Spinal cord (tissue), 10 donors: ENCODE data around the gene PREX1. TPM values are rescaled to one million over a fixed set of nuclear protein-coding genes. Genes with fewer than 3 reads are reported as not detected.

Source experiments
- DNase-seq, 6 donors: peaks; one replicate each; pipeline versions ENCODE4 v3.0.0 to v3.0.0-alpha.2; 2013 to 2015; ENCODE audit warnings: low spot score in 6 of 6, low read depth in 4 of 6
- H3K27ac ChIP-seq: one replicate; pipeline ENCODE4 v1.5.1; 2013; ENCODE audit warnings: low read depth, low read length, control low read depth
- H3K27me3 ChIP-seq: one replicate; pipeline ENCODE4 v1.6.1; 2013; ENCODE audit warnings: low read length; ENCODE audit not compliant: control insufficient read depth, insufficient read depth
- H3K36me3 ChIP-seq: one replicate; pipeline ENCODE4 v1.6.1; 2013; ENCODE audit warnings: low read length; ENCODE audit not compliant: control insufficient read depth, insufficient read depth
- H3K4me1 ChIP-seq: one replicate; pipeline ENCODE4 v1.6.1; 2013; ENCODE audit warnings: low read length; ENCODE audit not compliant: control insufficient read depth, insufficient read depth
- H3K4me3 ChIP-seq: one replicate; pipeline ENCODE4 v1.5.1; 2013; ENCODE audit warnings: low read depth, low read length, control low read depth
- H3K9me3 ChIP-seq: one replicate; pipeline ENCODE4 v1.6.1; 2013; ENCODE audit warnings: low read length; ENCODE audit not compliant: control insufficient read depth, insufficient read depth
- WGBS: methylation state at CpG from one replicate; pipeline ENCODE4 v1.1.5; 2013; ENCODE audit warnings: missing lambda C conversion rate; ENCODE audit not compliant: insufficient coverage; 5-methylcytosine and 5-hydroxymethylcytosine counted together
- polyA plus RNA-seq, 2 donors: library from polyadenylated mRNA; unstranded; fragments of 120-200 nt; gene quantifications; one replicate each; pipeline ENCODE4 v1.2.1, GENCODE V29; 2013; ENCODE audit not compliant: insufficient read length in 2 of 2
- total RNA-seq, 2 donors: library from RNA; depleted of rRNA in 1 of 2; stranded (reverse); fragments of 120-200 nt in 1 of 2; fragments of >200 nt in 1 of 2; gene quantifications; one replicate each; pipeline versions ENCODE4 v1.2.3 to v1.2.4, GENCODE V29; 2013 to 2014
- donor health status: healthy.

Gene PREX1
- total and polyA plus RNA-seq, 4 donors, result 46.7 to 99.1 (median 72.9) TPM

DNA sequence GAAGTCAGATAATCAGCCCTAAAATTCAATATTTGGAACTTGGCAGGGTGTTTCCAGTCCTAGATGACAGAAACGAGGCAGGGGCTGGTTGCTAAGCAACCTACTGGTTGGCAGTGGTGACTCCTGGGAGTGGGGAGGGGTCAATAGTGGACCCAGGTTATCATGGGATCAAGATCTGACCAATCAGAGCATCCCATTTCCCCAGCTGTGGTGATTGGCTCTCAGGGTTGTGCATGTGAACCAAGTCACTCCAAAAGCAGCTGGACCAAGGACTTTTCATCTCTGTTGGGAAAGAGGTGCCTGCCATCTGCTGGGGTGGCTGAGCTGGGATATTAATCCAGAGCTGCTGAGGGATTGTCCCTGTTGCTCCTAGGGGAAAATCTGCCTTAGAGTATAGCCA, 253.4 kb downstream of the PREX1 start:
- Histone ChIP-seq H3K27me3 (peaks cover 2% of the 10 kb centered on the region), H3K36me3 (no peaks in the 10 kb centered on the region), H3K4me1 (peaks cover 9% of the 10 kb centered on the region), H3K9me3 (no peaks in the 10 kb centered on the region), H3K4me3 (no peak overlapping the region), H3K27ac (no peak overlapping the region)
- peak in 1 of 6 donors; percentile 41 for DNase-seq
- 0% methylated on average over 1 of the region's 1 CpG for WGBS

Other genes with a start within 250 kb of the PREX1 start
- gene ARFGEF2, start 93.7 kb upstream of the PREX1 start, total RNA-seq, result 10 to 100 TPM; 24.3 to 45.1 TPM
- 10 to 100 TPM; 13.5 to 16.5 TPM for gene ARFGEF2, start 93.7 kb upstream of the PREX1 start, polyA plus RNA-seq
- gene CSE1L, start 218.3 kb upstream of the PREX1 start, total RNA-seq, result 100 to 1,000 TPM in 1 of 2 donors, 10 to 100 TPM in 1; 74.5 to 131 TPM
- 10 to 100 TPM; 84.2 to 92.5 TPM for gene CSE1L, start 218.3 kb upstream of the PREX1 start, polyA plus RNA-seq